Hepatocyte (in vitro differentiated cells): ENCODE results near the gene LBHD2. TPM values are rescaled to one million over a fixed set of nuclear protein-coding genes. Genes with fewer than 3 reads are reported as not detected.

ENCODE experiments used
- DNase-seq: peaks from one replicate; pipeline ENCODE4 v3.0.0-alpha.2; 2016; ENCODE audit warnings: low spot score
- H2AFZ ChIP-seq: fragments of 200-600 bp; sonication (generic); 2 replicates; pipeline ENCODE4 v1.6.0; 2016; ENCODE audit warnings: antibody characterized with exemption, mild to moderate bottlenecking
- H3K27ac ChIP-seq: fragments of 200-600 bp; sonication (generic); 2 replicates; pipeline ENCODE4 v1.5.1; 2016; ENCODE audit warnings: mild to moderate bottlenecking
- H3K27me3 ChIP-seq: fragments of 200-600 bp; sonication (generic); 2 replicates; pipeline ENCODE4 v1.6.1; 2016
- H3K36me3 ChIP-seq: fragments of 200-600 bp; sonication (generic); replicated peaks from 2 replicates; pipeline ENCODE4 v1.5.1; 2016; ENCODE audit warnings: low read depth; ENCODE audit not compliant: insufficient read depth
- H3K4me1 ChIP-seq: fragments of 200-600 bp; sonication (generic); 2 replicates; pipeline ENCODE4 v1.5.1; 2016; ENCODE audit warnings: mild to moderate bottlenecking, moderate library complexity; ENCODE audit not compliant: insufficient read depth
- H3K4me2 ChIP-seq: fragments of 200-600 bp; sonication (generic); 2 replicates; pipeline ENCODE4 v1.6.0; 2016
- H3K4me3 ChIP-seq: fragments of 200-600 bp; sonication (generic); 2 replicates; pipeline ENCODE4 v1.5.1; 2016; ENCODE audit warnings: mild to moderate bottlenecking
- H3K79me2 ChIP-seq: fragments of 200-600 bp; sonication (generic); 2 replicates; pipeline ENCODE4 v1.6.0; 2017; ENCODE audit warnings: mild to moderate bottlenecking
- H3K9me2 ChIP-seq: fragments of 200-600 bp; sonication (generic); replicated peaks from 2 replicates; pipeline ENCODE4 v1.6.0; 2017; ENCODE audit warnings: mild to moderate bottlenecking; ENCODE audit not compliant: insufficient read depth
- H3K9me3 ChIP-seq: fragments of 200-600 bp; sonication (generic); 2 replicates; pipeline ENCODE4 v1.5.1; 2016; ENCODE audit warnings: low read depth, mild to moderate bottlenecking
- H4K20me1 ChIP-seq: fragments of 200-600 bp; sonication (generic); 2 replicates; pipeline ENCODE4 v1.6.0; 2016; ENCODE audit warnings: mild to moderate bottlenecking; ENCODE audit not compliant: insufficient read depth, poor library complexity, severe bottlenecking
- EZH2 ChIP-seq: fragments of 200-600 bp; sonication (generic); IDR thresholded peaks from 2 replicates; pipeline ENCODE4 v1.6.1; 2016; ENCODE audit warnings: antibody characterized with exemption, mild to moderate bottlenecking, borderline replicate concordance
- EZH2phosphoT487 ChIP-seq: fragments of 200-600 bp; sonication (generic); IDR thresholded peaks from one replicate; pipeline ENCODE4 v1.6.1; 2018; ENCODE audit warnings: antibody characterized with exemption, mild to moderate bottlenecking, low read depth, moderate library complexity; ENCODE audit not compliant: unreplicated experiment, severe bottlenecking
- whole genome bisulfite sequencing: methylation state at CpG from one replicate; pipeline ENCODE4 v1.1.6; 2016; ENCODE audit warnings: low lambda C conversion rate; ENCODE audit errors: missing lambda C conversion rate; 5-methylcytosine and 5-hydroxymethylcytosine counted together
- polyA plus RNA-seq: library from polyadenylated mRNA; unstranded; fragments of >200 nt; fragmentation: Nextera tagmentation; extraction: Ambion mirVana; gene quantifications from 2 replicates; pipeline ENCODE4 v1.2.1, GENCODE V29; 2016
- total RNA-seq: library from RNA; depleted of rRNA; stranded (reverse); fragments of >200 nt; gene quantifications from 2 replicates; pipeline ENCODE4 v1.2.3, GENCODE V29; 2014
- TF ChIP-seq, protein P1 (sequence below): fragments of 200-600 bp; sonication (generic); IDR thresholded peaks from 2 replicates; pipeline ENCODE4 v1.5.1; 2016; ENCODE audit warnings: antibody characterized with exemption, mild to moderate bottlenecking; ENCODE audit not compliant: poor library complexity

Gene LBHD2
- total and polyA plus RNA-seq, 2 experiments from 2014 or later: 0.21 TPM; not detected in 1

DNA sequence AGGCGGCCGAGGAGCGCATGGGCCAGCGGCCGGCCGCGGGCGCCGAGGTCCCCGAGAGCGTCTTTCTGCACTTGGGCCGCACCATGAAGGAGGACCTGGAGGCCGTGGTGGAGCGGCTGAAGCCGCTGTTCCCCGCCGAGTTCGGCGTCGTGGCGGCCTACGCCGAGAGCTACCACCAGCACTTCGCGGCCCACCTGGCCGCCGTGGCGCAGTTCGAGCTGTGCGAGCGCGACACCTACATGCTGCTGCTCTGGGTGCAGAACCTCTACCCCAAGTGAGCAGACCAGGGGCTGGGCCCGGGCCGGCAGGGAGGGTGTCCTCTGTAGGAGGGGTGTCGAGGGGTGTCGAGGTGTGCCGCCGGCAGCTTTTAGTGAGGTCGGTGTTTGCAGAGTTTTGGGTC lies 43.3 kb downstream of the LBHD2 start:
- no peaks in the 10 kb centered on the region for H4K20me1 ChIP-seq
- no peak overlapping the region for H2AFZ ChIP-seq
- H3K4me1 ChIP-seq: peaks cover 30% of the 10 kb centered on the region
- H3K36me3 ChIP-seq: no peaks in the 10 kb centered on the region
- no peaks in the 10 kb centered on the region for H3K9me3 ChIP-seq
- H3K4me3 ChIP-seq: no peak overlapping the region
- peak overlapping the region; percentile 87 for H3K4me2 ChIP-seq
- H3K27me3 ChIP-seq: no peaks in the 10 kb centered on the region
- H3K79me2 ChIP-seq: no peaks in the 10 kb centered on the region
- H3K9me2 ChIP-seq: no peaks in the 10 kb centered on the region
- no peak overlapping the region for H3K27ac ChIP-seq
- no peak for DNase-seq
- WGBS: 58% methylated on average over 26 of the region's 39 CpGs
- TF ChIP-seq EZH2: no peak

DNA sequence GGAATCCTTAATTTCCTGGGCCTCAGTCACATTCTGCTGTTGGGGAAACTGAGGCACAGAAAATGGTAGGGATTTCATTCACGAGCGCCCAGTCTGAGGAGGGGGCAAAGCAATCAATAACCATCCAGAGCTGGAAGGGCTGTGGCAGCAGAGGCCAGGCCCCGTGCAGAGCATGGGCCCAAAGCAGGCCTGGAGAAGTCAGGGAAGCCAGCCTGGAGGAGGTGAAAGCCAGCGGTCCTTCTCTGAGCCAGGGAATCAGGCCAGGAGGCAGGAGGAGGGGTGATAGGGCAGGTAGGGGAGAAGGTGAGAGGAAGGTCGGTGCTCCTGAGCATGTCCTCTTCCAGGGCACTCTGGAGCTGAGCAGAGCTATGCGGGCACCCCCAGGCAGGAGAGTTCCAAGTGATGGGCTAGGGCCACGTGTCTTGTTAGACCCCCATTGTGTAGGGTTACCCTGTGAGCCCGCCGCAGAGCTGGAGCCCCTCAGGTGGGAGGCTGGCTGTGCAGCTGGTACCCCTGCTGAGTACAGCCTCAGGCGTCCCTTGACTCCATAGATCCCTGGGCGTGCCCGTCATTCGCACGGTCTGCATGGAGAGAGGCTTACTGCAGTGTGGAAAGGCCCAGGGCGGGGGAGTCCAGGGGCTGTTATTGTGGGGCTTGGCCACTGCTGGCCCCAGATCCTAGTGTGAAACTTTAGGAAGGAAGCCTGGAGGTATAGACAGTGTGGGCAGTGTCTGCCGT lies 44.0 kb downstream of the LBHD2 start:
- 94% methylated on average over 16 of the region's 16 CpGs for WGBS
- H3K4me1 ChIP-seq: peaks cover 28% of the 10 kb centered on the region
- DNase-seq: no peak
- no peak overlapping the region for H3K27ac ChIP-seq
- no peaks in the 10 kb centered on the region for H4K20me1 ChIP-seq
- H3K4me2 ChIP-seq: no peak overlapping the region
- H3K4me3 ChIP-seq: no peak overlapping the region
- no peak overlapping the region for H2AFZ ChIP-seq
- no peaks in the 10 kb centered on the region for H3K27me3 ChIP-seq
- no peaks in the 10 kb centered on the region for H3K36me3 ChIP-seq
- TF ChIP-seq EZH2phosphoT487 (no peak), EZH2 (no peak)
- TF ChIP-seq, protein P1, sequence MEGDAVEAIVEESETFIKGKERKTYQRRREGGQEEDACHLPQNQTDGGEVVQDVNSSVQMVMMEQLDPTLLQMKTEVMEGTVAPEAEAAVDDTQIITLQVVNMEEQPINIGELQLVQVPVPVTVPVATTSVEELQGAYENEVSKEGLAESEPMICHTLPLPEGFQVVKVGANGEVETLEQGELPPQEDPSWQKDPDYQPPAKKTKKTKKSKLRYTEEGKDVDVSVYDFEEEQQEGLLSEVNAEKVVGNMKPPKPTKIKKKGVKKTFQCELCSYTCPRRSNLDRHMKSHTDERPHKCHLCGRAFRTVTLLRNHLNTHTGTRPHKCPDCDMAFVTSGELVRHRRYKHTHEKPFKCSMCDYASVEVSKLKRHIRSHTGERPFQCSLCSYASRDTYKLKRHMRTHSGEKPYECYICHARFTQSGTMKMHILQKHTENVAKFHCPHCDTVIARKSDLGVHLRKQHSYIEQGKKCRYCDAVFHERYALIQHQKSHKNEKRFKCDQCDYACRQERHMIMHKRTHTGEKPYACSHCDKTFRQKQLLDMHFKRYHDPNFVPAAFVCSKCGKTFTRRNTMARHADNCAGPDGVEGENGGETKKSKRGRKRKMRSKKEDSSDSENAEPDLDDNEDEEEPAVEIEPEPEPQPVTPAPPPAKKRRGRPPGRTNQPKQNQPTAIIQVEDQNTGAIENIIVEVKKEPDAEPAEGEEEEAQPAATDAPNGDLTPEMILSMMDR: no peak
- no peaks in the 10 kb centered on the region for H3K79me2 ChIP-seq
- H3K9me3 ChIP-seq: no peaks in the 10 kb centered on the region
- no peaks in the 10 kb centered on the region for H3K9me2 ChIP-seq

DNA sequence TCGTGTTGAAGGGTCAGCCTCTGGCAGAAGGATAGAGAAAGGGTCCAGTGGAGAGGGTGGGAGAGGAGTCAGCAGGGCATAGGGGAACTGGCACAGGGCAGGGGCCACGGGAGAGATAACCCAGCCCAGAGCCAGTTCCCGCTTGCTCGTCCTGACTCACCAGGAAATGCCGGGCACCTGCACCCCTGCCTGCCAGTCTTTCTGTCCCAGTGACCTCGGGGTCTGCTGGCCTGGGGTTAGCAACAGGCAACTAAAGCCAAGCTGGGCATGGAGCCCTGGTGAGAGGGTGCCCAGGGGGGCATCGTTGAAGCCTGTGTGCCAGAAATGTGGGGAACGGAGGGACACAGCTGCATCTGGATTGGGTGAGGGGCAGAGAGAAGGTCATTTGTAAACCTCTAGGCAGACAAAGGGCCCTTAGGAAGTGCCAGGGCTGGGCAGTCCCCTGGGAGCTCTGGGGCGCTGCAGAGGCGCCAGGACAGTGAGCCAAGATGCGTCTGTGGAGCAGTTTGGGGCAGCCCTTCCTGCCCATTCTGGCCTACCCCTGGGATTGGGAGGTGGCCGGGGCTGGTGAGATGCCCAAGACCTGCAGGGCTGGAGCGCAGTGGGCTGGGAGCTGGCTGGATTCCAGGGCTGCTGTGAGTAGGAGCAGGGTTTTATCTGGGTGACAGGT lies 44.8 kb downstream of the LBHD2 start:
- Histone ChIP-seq H3K27ac (no peak overlapping the region), H2AFZ (no peak overlapping the region), H3K4me2 (no peak overlapping the region), H3K9me2 (no peaks in the 10 kb centered on the region), H3K4me1 (peaks cover 21% of the 10 kb centered on the region), H3K27me3 (no peaks in the 10 kb centered on the region), H3K36me3 (no peaks in the 10 kb centered on the region), H3K9me3 (no peaks in the 10 kb centered on the region), H3K79me2 (no peaks in the 10 kb centered on the region), H4K20me1 (no peaks in the 10 kb centered on the region), H3K4me3 (no peak overlapping the region)
- no peak for DNase-seq
- TF ChIP-seq, protein P1: no peak
- TF ChIP-seq EZH2: no peak
- no peak for TF ChIP-seq EZH2phosphoT487
- 89% methylated on average over 13 of the region's 13 CpGs for WGBS

DNA sequence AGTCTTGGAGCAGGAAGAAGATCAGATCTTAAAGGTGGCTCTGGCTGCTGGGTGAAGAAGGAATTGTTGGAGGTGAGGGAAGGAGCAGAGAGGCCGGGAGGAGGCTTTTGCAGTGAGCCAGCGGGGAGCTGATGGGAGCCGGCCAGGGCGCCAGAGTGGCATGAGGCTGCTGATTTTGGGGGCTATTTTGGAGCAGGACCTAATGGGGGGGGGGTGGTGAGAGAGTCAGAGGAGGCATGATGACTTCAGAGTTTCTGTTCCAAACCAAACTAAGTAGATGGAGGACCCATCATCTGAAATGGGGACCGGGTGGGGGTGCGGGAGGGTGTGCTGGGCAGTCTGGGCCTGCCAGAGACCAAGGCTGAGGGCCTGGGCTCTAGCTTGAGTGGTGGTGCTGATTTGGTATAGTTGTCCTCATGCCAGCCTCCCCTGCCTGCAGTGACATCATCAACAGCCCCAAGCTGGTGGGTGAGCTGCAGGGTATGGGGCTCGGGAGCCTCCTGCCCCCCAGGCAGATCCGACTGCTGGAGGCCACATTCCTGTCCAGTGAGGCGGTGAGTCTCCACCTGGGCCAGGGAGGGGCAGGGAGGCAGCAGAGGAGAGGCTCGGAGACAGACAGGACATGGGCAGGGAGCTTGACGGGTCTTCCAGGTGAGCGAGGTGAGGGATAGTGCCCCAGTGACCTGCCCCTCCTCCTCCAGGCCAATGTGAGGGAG lies 45.4 kb downstream of the LBHD2 start:
- Histone ChIP-seq H3K79me2 (no peaks in the 10 kb centered on the region), H3K9me2 (no peaks in the 10 kb centered on the region), H2AFZ (no peak overlapping the region), H3K27me3 (no peaks in the 10 kb centered on the region), H3K27ac (no peak overlapping the region), H3K9me3 (no peaks in the 10 kb centered on the region), H3K4me2 (no peak overlapping the region), H3K4me3 (no peak overlapping the region), H3K4me1 (peaks cover 19% of the 10 kb centered on the region), H4K20me1 (no peaks in the 10 kb centered on the region), H3K36me3 (no peaks in the 10 kb centered on the region)
- WGBS: 92% methylated on average over 12 of the region's 12 CpGs
- DNase-seq: no peak
- TF ChIP-seq, protein P1: no peak
- TF ChIP-seq EZH2phosphoT487 (no peak), EZH2 (no peak)
